Activated naive CD4-positive, alpha-beta T cell treated with anti-CD3 and anti-CD28 coated beads, Interleukin-2, amount 50 U/mL, for 72 hours (primary cell): ENCODE measurements around the gene MOSPD3. TPM values are rescaled to one million over a fixed set of nuclear protein-coding genes. Genes with fewer than 3 reads are reported as not detected.

Experiments used
- total RNA-seq, 2 donors: library from RNA; stranded (reverse); gene quantifications; one replicate each; pipeline ENCODE4 v1.2.3, GENCODE V29; 2022

Gene MOSPD3
- total RNA-seq, 2 donors from 2014 or later, result 20.7 to 28.0 TPM

Other genes with a start within 250 kb of the MOSPD3 start
- 10 to 100 TPM in 1 of 2 donors, under 1 TPM in 1; 0.84 to 11.5 TPM for gene PILRA, start 239.1 kb upstream of the MOSPD3 start, total RNA-seq
- 1 to 10 TPM; 3.4 to 5.6 TPM for gene ZCWPW1, start 183.8 kb upstream of the MOSPD3 start, total RNA-seq
- 10 to 100 TPM; 53.0 to 83.5 TPM for gene MEPCE, start 182.7 kb upstream of the MOSPD3 start, total RNA-seq
- 10 to 100 TPM; 38.7 to 52.5 TPM for gene PPP1R35, start 176.0 kb upstream of the MOSPD3 start, total RNA-seq
- 1 to 10 TPM; 7.7 to 9.9 TPM for gene SPACDR, start 148.3 kb upstream of the MOSPD3 start, total RNA-seq
- gene TSC22D4, start 133.3 kb upstream of the MOSPD3 start, total RNA-seq, result 10 to 100 TPM; 96.2 to 99.9 TPM
- gene NYAP1, start 128.6 kb upstream of the MOSPD3 start, total RNA-seq, result 1 to 10 TPM in 1 of 2 donors, under 1 TPM in 1; 0.89 to 1.0 TPM
- 10 to 100 TPM; 47.3 to 59.9 TPM for gene AGFG2, start 73.3 kb upstream of the MOSPD3 start, total RNA-seq
- 10 to 100 TPM; 10.6 to 26.0 TPM for gene SAP25, start 38.6 kb upstream of the MOSPD3 start, total RNA-seq
- gene LRCH4, start 26.4 kb upstream of the MOSPD3 start, total RNA-seq, result 100 to 1,000 TPM in 1 of 2 donors, 10 to 100 TPM in 1; 76.2 to 178 TPM
- gene FBXO24, start 26.2 kb upstream of the MOSPD3 start, total RNA-seq, result 1 to 10 TPM; 1.9 to 4.0 TPM
- gene PCOLCE, start 10.2 kb upstream of the MOSPD3 start, total RNA-seq, result 10 to 100 TPM; 14.8 to 19.6 TPM
- gene TFR2, start 29.0 kb downstream of the MOSPD3 start, total RNA-seq, result 10 to 100 TPM; 13.1 to 19.1 TPM
- not detected for gene ACTL6B, start 43.9 kb downstream of the MOSPD3 start, total RNA-seq
- 100 to 1,000 TPM; 213 to 239 TPM for gene GNB2, start 61.2 kb downstream of the MOSPD3 start, total RNA-seq
- gene GIGYF1, start 81.7 kb downstream of the MOSPD3 start, total RNA-seq, result 10 to 100 TPM; 47.2 to 58.4 TPM
- gene POP7, start 93.6 kb downstream of the MOSPD3 start, total RNA-seq, result 10 to 100 TPM; 37.3 to 47.5 TPM
- not detected for gene EPO, start 107.9 kb downstream of the MOSPD3 start, total RNA-seq
- not detected for gene ZAN, start 121.1 kb downstream of the MOSPD3 start, total RNA-seq
- 10 to 100 TPM in 1 of 2 donors, 1 to 10 TPM in 1; 3.7 to 11.1 TPM for gene EPHB4, start 215.0 kb downstream of the MOSPD3 start, total RNA-seq
- gene SLC12A9, start 240.2 kb downstream of the MOSPD3 start, total RNA-seq, result 10 to 100 TPM; 16.7 to 27.7 TPM